Measurements from ENCODE around the gene INPP1. TPM values are rescaled to one million over a fixed set of nuclear protein-coding genes. Genes with fewer than 3 reads are reported as not detected.
"Not testable (repeated sequence)": the region's sequence is repeated elsewhere in the genome, so short reads cannot be mapped to it uniquely, and the experiment has no call there.

Gene INPP1, protein sequence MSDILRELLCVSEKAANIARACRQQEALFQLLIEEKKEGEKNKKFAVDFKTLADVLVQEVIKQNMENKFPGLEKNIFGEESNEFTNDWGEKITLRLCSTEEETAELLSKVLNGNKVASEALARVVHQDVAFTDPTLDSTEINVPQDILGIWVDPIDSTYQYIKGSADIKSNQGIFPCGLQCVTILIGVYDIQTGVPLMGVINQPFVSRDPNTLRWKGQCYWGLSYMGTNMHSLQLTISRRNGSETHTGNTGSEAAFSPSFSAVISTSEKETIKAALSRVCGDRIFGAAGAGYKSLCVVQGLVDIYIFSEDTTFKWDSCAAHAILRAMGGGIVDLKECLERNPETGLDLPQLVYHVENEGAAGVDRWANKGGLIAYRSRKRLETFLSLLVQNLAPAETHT
- 1 to 10 TPM in 5 of 6 donors, not detected in 1; 1.3 to 4.4 (median 3.4) TPM for polyA plus RNA-seq (ENCODE audit: low read depth in 6 of 6)

DNA sequence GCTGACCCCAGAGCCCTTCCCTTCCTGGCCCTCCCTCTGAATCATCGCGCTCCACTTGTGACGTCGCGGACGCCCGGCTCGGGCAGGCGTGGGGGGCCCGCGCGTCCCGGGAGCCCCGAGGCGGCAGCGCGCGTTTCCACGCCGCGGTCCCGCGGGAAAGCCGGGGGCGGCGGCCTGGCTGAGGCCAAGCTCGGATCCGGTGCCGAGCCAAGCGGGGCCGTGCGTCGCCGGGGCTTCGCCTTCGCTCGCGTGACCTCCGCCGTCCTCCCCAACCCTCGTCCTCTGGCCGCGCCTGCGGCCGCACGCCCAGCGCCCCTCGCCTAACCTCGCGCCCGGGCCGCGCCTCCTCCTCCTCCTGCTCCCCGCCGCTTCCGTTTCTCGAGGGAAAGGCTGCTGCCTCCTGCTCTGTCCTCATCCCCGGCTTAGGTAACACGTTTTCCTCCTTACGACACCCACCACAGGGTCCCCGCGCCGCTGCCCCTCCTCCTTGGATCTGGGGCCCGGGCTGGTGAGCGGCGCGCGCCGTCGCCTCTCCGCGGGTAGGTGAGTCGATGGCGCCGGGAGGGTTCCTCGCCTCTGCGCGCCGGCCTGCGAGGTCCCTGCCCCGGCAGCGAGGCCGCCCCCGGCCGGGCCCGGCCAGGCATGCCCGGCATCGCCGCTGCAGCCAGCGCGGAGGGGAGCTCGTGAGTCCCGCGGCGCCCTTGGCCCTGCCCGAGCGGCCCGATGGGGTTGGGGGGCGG lies at the start of gene INPP1:
Gene INPP1 (plus strand): TSS at position 54 of the 740 bp plus-strand sequence. CDS start 16,514 bp downstream, outside the sequence.
- DNase-seq (peak; percentile 23), ATAC-seq (ENCODE audit: low read depth in 2 of 2) (peak; percentile 72 to 73)
- H3K4me1 Mint-ChIP-seq, result peaks cover 7 to 14% (median 11%) of the 10 kb centered on the region in 3 donors
- peak within 1 kb of the TSS in 5 of 6 donors; percentile 68 to 87 (median 85) for H3K27ac Mint-ChIP-seq
- H3K4me3 Mint-ChIP-seq, result peak within 1 kb of the TSS; percentile 81 to 94 (median 90)
- no peaks in the 10 kb centered on the region for H3K36me3 Mint-ChIP-seq
- no peaks in the 10 kb centered on the region for H3K27me3 Mint-ChIP-seq
- no peaks in the 10 kb centered on the region for H3K9me3 Mint-ChIP-seq

DNA sequence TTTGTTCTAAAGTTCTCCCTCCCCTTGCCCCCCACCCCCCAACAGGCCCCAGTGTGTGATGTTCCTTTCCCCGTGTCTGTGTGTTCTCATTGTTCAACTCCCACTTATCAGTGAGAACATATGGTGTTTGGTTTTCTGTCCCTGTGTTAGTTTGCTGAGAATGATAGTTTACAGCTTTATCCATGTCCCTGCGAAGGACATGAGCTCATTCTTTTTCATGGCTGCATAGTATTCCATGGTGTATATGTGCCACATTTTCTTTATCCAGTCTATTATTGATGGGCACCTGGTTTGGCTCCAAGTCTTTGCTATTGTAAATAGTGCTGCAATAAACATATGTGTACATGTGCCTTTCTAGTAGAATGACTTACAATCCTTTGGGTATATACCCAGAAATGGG lies 45.5 kb upstream of the INPP1 start:
- Mint-ChIP-seq H3K4me1 (peaks cover 0 to 11% (median 0%) of the 10 kb centered on the region in 3 donors), H3K9me3 (peaks cover 0 to 12% (median 7%) of the 10 kb centered on the region in 7 donors), H3K36me3 (peaks cover 34 to 47% of the 10 kb centered on the region in 2 donors)
- H3K27me3 Mint-ChIP-seq; H3K27ac Mint-ChIP-seq; ATAC-seq (ENCODE audit: low read depth in 2 of 2); H3K4me3 Mint-ChIP-seq; DNase-seq: not testable (repeated sequence)

DNA sequence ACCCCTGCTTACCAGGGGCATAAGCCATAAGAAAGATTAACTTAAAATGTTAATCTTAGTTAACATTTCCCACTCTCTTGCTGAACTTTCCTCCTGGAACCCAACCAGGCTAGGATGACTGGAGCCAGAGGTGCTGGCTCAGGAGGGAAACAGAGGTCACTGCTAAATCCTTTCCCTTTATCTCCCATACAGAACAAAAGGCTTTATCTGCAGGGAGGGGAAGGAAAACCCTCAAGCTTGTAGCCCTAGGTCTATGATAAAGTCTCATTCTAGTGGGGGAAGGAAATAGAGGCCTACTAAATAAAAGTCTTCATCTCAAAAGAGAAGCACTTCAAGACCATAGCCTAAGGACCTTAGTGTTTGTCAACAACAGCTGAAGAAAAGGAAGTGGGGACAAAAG lies 42.4 kb upstream of the INPP1 start:
- Mint-ChIP-seq H3K27ac (peak overlapping the region in 1 of 6 donors; percentile 47), H3K27me3 (no peaks in the 10 kb centered on the region), H3K36me3 (peaks cover 42 to 48% of the 10 kb centered on the region in 2 donors), H3K9me3 (peaks cover 0 to 12% (median 7%) of the 10 kb centered on the region in 7 donors), H3K4me1 (peaks cover 3 to 16% (median 4%) of the 10 kb centered on the region in 3 donors), H3K4me3 (no peak overlapping the region)
- ATAC-seq (ENCODE audit: low read depth in 2 of 2) (no peak), DNase-seq (no peak)

DNA sequence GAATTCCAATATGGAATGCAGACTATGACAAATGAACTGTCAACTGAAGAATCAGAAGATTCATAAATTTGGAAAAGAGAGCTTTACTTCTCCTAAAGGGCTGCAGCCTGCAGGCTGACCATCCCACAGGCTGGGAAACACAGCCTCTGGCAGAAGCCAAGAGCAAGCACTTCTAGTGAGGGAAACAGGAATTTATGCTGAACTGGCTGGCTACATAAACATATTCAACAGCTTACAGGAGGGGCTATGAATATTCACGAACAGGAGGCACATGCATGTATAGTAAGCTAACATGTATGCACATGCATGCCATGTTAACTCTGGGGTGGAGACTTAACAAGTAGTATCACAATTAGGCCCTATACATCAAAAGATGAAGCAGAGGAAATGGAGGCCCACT lies 41.3 kb upstream of the INPP1 start:
- Mint-ChIP-seq H3K4me3 (no peak overlapping the region), H3K4me1 (peaks cover 3 to 16% (median 4%) of the 10 kb centered on the region in 3 donors), H3K9me3 (peaks cover 0 to 12% (median 7%) of the 10 kb centered on the region in 7 donors), H3K36me3 (peaks cover 40 to 42% of the 10 kb centered on the region in 2 donors), H3K27ac (no peak overlapping the region), H3K27me3 (no peaks in the 10 kb centered on the region)
- no peak for ATAC-seq (ENCODE audit: low read depth in 2 of 2)
- DNase-seq, result no peak

DNA sequence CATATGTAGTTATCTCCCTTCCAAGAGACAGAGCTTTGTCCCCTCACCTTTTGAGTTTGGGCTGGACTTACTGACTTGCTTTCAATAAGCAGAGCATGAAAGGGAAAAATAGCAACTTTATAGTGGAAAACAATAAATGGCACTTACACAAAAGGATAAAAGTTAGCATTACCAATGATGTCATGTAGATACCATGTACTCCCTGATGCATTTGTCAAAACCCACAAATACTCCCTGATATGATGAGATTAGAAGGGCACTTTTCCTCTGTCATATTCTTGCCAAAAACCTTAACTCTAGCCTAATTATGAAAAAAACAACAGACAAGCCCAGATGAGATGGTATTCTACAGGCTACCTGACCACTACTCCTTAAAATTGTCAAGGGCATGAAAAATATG lies 39.7 kb upstream of the INPP1 start:
- DNase-seq, result no peak
- Mint-ChIP-seq H3K27me3 (no peaks in the 10 kb centered on the region), H3K4me1 (peaks cover 3 to 16% (median 10%) of the 10 kb centered on the region in 3 donors), H3K27ac (peak overlapping the region in 2 of 6 donors; percentile 26 to 29), H3K4me3 (no peak overlapping the region), H3K9me3 (peaks cover 0 to 12% (median 5%) of the 10 kb centered on the region in 7 donors), H3K36me3 (peaks cover 39 to 42% of the 10 kb centered on the region in 2 donors)
- no peak for ATAC-seq (ENCODE audit: low read depth in 2 of 2)

DNA sequence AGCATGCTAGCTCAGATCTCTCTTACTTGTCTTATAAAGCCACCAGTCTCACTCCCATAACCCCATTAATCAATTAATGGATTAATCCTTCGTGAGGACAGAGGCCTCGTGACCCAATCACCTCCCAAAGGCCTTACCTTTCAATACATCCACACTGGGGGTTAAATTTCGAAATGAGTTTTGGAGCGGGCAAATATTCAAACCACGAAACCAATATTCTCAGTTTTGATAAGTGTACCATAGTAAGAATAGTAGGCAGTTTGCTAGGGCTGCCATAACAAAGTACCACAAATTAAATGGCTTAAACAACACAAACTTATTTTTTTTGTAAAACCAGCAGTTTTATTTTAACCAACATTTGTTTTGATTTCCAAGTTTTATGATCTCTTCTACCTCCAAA lies 39.0 kb upstream of the INPP1 start:
- H3K4me3 Mint-ChIP-seq, result no peak overlapping the region
- no peaks in the 10 kb centered on the region for H3K27me3 Mint-ChIP-seq
- H3K9me3 Mint-ChIP-seq, result peaks cover 0 to 12% (median 4%) of the 10 kb centered on the region in 7 donors
- no peak for ATAC-seq (ENCODE audit: low read depth in 2 of 2)
- peaks cover 3 to 16% (median 10%) of the 10 kb centered on the region in 3 donors for H3K4me1 Mint-ChIP-seq
- H3K36me3 Mint-ChIP-seq, result peaks cover 37 to 41% of the 10 kb centered on the region in 2 donors
- H3K27ac Mint-ChIP-seq, result no peak overlapping the region
- DNase-seq, result no peak

DNA sequence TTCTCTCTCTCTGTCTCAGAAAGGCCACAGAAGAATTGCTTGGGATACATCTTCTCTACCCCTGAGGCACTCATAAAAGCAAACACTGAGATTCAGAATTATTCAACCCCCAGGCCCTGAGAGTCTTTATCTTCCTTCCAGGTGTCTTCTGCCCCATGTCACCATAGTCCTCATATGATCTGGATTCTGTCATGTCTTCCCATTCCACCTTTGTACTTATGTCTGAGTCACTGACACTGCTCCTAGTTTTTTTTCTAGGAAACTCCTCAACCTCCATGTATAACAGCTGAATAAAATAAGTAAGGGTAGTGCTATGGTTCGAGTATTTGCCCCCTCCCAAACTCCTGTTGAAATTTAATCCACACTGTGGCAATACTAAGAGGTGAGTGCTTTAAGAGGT lies 35.4 kb upstream of the INPP1 start:
- no peak for ATAC-seq (ENCODE audit: low read depth in 2 of 2)
- peaks cover 2 to 14% (median 5%) of the 10 kb centered on the region in 3 donors for H3K4me1 Mint-ChIP-seq
- H3K36me3 Mint-ChIP-seq, result peaks cover 7 to 12% of the 10 kb centered on the region in 2 donors
- no peaks in the 10 kb centered on the region for H3K27me3 Mint-ChIP-seq
- DNase-seq, result no peak
- H3K4me3 Mint-ChIP-seq, result no peak overlapping the region
- H3K9me3 Mint-ChIP-seq, result no peaks in the 10 kb centered on the region
- peak overlapping the region in 1 of 6 donors; percentile 25 for H3K27ac Mint-ChIP-seq

DNA sequence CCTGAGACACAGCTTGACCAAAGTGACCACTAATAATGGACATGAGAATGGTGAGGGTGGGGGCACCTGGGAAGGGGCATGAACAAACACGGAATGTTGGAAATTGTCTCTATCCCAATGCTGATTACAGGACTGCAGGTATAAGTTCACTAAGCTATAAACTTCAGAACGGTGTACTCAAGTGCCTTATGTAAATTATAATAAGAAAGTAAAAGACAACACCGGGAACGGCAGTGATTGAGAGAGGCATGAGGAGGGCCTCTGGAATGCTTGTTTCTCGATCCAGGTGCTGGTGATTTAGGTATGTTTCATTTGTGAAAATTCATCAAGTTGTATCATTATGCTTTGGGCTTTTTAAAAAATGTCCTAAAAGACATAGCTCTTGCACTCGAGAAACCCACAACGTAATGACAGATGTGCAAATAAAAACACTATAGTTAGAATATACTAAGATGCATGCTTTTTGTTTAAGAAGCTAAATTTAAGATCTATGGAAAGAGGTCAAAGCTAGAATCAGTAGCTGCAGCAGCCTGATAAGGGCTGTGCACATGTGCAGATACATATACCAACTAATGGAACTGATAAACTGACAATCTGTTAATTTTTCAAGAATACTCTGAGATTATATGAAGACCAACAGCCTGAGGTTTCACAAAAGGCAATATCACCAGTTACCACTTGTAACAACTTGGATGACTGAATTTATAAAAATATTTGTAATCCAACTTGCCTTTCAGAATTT lies 31.3 kb upstream of the INPP1 start:
- H3K36me3 Mint-ChIP-seq, result peaks cover 0 to 5% of the 10 kb centered on the region in 2 donors

DNA sequence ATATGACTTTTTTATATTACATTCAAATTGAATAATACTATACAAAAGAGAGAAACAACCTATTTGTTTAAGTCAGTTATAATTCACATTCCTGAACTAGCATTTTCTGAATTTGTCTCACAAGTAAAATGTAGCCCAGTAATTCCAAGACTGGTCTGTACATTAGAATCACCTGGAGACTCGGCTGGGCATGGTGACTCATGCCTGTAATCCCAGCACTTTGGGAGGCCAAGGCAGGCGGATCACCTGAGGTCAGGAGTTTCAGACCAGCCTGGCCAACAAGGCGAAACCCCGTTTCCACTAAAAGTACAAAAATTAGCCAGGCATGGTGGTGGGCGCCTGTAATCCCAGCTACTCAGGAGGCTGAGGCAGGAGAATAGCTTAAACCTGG lies 30.8 kb upstream of the INPP1 start:
- H3K4me3 Mint-ChIP-seq; DNase-seq; H3K36me3 Mint-ChIP-seq; H3K9me3 Mint-ChIP-seq; ATAC-seq (ENCODE audit: low read depth in 2 of 2); H3K27ac Mint-ChIP-seq; H3K27me3 Mint-ChIP-seq: not testable (repeated sequence)
- peaks cover 29 to 34% (median 30%) of the 10 kb centered on the region in 3 donors for H3K4me1 Mint-ChIP-seq

More for the DNA sequence above, 31.3 kb upstream of the INPP1 start:
- H3K27me3 Mint-ChIP-seq, result no peaks in the 10 kb centered on the region
- ATAC-seq (ENCODE audit: low read depth in 2 of 2) (no peak), DNase-seq (no peak)
- peaks cover 24 to 28% (median 25%) of the 10 kb centered on the region in 3 donors for H3K4me1 Mint-ChIP-seq
- H3K27ac Mint-ChIP-seq, result peak overlapping the region in 1 of 6 donors; percentile 64
- H3K4me3 Mint-ChIP-seq, result no peak overlapping the region
- H3K9me3 Mint-ChIP-seq, result no peaks in the 10 kb centered on the region

DNA sequence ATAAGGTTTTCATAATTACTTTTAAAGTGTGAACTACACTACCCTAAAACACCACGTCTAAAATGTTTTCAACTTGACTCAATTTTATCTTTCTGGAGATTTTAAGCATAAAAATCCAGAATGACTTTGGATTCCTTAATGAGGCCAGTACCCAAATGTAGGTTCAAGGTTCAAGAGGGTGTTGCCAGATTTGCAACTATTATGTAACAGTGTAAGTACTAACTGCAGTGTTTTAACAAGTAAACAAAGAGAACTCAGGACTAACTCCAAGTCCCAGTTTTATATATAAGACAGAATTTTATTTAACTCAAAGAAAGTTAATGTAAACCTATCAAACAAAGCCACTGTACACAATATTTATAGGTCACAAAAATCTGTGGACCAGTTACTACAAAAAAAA lies 29.5 kb upstream of the INPP1 start:
- ATAC-seq (ENCODE audit: low read depth in 2 of 2), result no peak
- H3K9me3 Mint-ChIP-seq, result no peaks in the 10 kb centered on the region
- H3K4me1 Mint-ChIP-seq, result peaks cover 24 to 46% (median 42%) of the 10 kb centered on the region in 3 donors
- no peak overlapping the region for H3K4me3 Mint-ChIP-seq
- no peak for DNase-seq
- H3K27me3 Mint-ChIP-seq, result no peaks in the 10 kb centered on the region
- H3K36me3 Mint-ChIP-seq, result no peaks in the 10 kb centered on the region
- no peak overlapping the region for H3K27ac Mint-ChIP-seq

DNA sequence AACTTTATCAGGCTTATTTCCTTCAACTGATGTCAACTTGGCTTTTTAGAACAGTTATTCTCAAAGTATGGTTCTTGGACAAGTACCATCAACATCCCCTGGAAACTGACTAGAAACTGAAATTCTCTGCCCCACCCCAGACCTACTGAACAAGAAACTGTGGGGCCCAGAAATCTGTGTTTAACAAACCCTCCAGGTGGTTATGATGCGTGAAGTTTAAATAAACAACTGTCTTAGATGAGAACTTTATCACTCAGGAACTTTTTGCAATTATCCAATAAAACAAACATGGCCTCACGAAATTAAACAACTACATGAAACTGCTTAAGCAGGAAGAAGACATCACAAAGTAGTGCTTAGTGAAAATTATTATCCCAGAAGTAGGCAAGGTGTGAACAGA lies 28.1 kb upstream of the INPP1 start:
- DNase-seq (no peak), ATAC-seq (ENCODE audit: low read depth in 2 of 2) (no peak)
- H3K9me3 Mint-ChIP-seq, result no peaks in the 10 kb centered on the region
- peaks cover 0 to 7% of the 10 kb centered on the region in 2 donors for H3K36me3 Mint-ChIP-seq
- peaks cover 32 to 54% (median 52%) of the 10 kb centered on the region in 3 donors for H3K4me1 Mint-ChIP-seq
- no peak overlapping the region for H3K27ac Mint-ChIP-seq
- peak overlapping the region in 1 of 8 donors; percentile 6 for H3K4me3 Mint-ChIP-seq
- no peaks in the 10 kb centered on the region for H3K27me3 Mint-ChIP-seq

DNA sequence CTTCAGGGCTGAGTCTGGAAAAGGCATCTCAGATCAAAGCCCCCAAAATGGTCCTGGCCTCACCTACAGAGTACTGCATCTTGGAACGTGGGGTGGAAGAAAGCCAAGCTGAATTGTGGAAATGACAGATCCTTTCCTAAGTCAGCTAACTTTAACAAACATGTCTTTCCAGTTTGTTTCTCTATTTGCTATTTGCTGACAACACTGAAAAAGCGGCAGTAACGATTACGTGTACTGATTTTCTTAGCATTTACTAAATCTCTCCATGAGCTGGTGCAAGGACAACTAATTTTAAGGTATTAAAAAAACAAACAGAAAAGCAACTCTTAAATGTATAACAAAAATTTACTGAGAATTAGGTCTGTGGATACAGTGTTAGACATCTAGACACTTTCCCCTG lies 24.9 kb upstream of the INPP1 start:
- Mint-ChIP-seq H3K9me3 (no peaks in the 10 kb centered on the region), H3K36me3 (peaks cover 0 to 7% of the 10 kb centered on the region in 2 donors), H3K27me3 (no peaks in the 10 kb centered on the region), H3K4me3 (peak overlapping the region; percentile 86 to 100 (median 98)), H3K27ac (peak overlapping the region in 1 of 6 donors; percentile 99), H3K4me1 (peaks cover 31 to 58% (median 51%) of the 10 kb centered on the region in 3 donors)
- no peak for ATAC-seq (ENCODE audit: low read depth in 2 of 2)
- DNase-seq, result no peak

Measured in naive B cell (primary cell).